GM18951 (cell line): ENCODE measurements around the gene AIP.
"Not testable (repeated sequence)": the region's sequence is repeated elsewhere in the genome, so short reads cannot be mapped to it uniquely, and the experiment has no call there.

ENCODE experiments used
- POLR2A ChIP-seq: IDR thresholded peaks from 4 replicates; pipeline ENCODE4 v1.6.1; 2011; ENCODE audit warnings: mild to moderate bottlenecking; ENCODE audit not compliant: insufficient read length, insufficient read depth; ENCODE audit errors: extremely low read depth
- in situ Hi-C: fragments of 300-500 bp; cut with MboI; formaldehyde crosslinking; loops from one replicate; pipeline ENCODE4 v1.12.0; 2022; ENCODE audit warnings: low sequenced_read_pairs, mixed read lengths, inconsistent platforms; ENCODE audit not compliant: unreplicated experiment

The AIP gene

GRCh38 chr11:67504005-67504949, 21.5 kb downstream of the AIP start:
- in situ Hi-C loops = no loop called here
- no peak for TF ChIP-seq POLR2A

GRCh38 chr11:67504950-67505581, 22.2 kb downstream of the AIP start, which contains the start of gene PITPNM1:
Gene PITPNM1 (minus strand): TSS chr11:67505363. CDS start chr11:67504180, 1,183 bp downstream.
- in situ Hi-C loops = no loop called here
- TF ChIP-seq POLR2A = peak; percentile 64

- TF ChIP-seq POLR2A = no peak
- in situ Hi-C loops = no loop called here
Observed at GRCh38 chr11:67505605-67506396, 23.0 kb downstream of the AIP start.

GRCh38 chr11:67506426-67507051, 23.7 kb downstream of the AIP start:
- in situ Hi-C loops = no loop called here
- no peak for TF ChIP-seq POLR2A

- in situ Hi-C loops = no loop called here
- no peak for TF ChIP-seq POLR2A
Observed at GRCh38 chr11:67507242-67507863, 24.5 kb downstream of the AIP start.

GRCh38 chr11:67507864-67508485, 25.1 kb downstream of the AIP start, which contains the start of gene CDK2AP2:
Gene CDK2AP2 (minus strand): TSS chr11:67508162. CDS start chr11:67508082, 80 bp downstream.
- in situ Hi-C loops = no loop called here
- TF ChIP-seq POLR2A = peak; percentile 82

- peak; percentile 75 for TF ChIP-seq POLR2A
- in situ Hi-C loops = no loop called here
Observed at GRCh38 chr11:67508486-67509121, 25.8 kb downstream of the AIP start.

GRCh38 chr11:67510023-67510345, 27.2 kb downstream of the AIP start:
- no peak for TF ChIP-seq POLR2A
- in situ Hi-C loops = no loop called here

- in situ Hi-C loops = not testable (repeated sequence)
Observed at GRCh38 chr11:67511558-67511957, 28.7 kb downstream of the AIP start.

GRCh38 chr11:67514116-67514515, 31.3 kb downstream of the AIP start:
- no peak for TF ChIP-seq POLR2A
- in situ Hi-C loops = no loop called here

- TF ChIP-seq POLR2A = no peak
- in situ Hi-C loops = no loop called here
Observed at GRCh38 chr11:67516806-67517205, 34.0 kb downstream of the AIP start.
